HEK293 (cell line): ENCODE data around the gene BTNL9.
A peak's percentile ranks its signal among the peaks of the same experiment; 100 is the strongest.

Experiments
- AEBP2 ChIP-seq: fragments of 450-650 bp; formaldehyde crosslinking; IDR thresholded peaks from 2 replicates; pipeline ENCODE4 v1.5.1; 2016; ENCODE audit warnings: missing biosample characterization, missing genetic modification characterization, borderline replicate concordance
- EGR2 ChIP-seq: fragments of 450-650 bp; formaldehyde crosslinking; IDR thresholded peaks from 2 replicates; pipeline ENCODE4 v1.5.1; 2016; ENCODE audit warnings: low read depth, missing biosample characterization, missing genetic modification characterization
- GLI2 ChIP-seq: fragments of 450-650 bp; formaldehyde crosslinking; IDR thresholded peaks from 2 replicates; pipeline ENCODE4; 2017; ENCODE audit warnings: missing biosample characterization, missing genetic modification characterization, low read depth, borderline replicate concordance
- GLIS2 ChIP-seq: fragments of 450-650 bp; formaldehyde crosslinking; IDR thresholded peaks from 2 replicates; pipeline ENCODE4 v1.5.1; 2016; ENCODE audit warnings: missing biosample characterization, missing genetic modification characterization
- HIC1 ChIP-seq: fragments of 450-650 bp; formaldehyde crosslinking; IDR thresholded peaks from 2 replicates; pipeline ENCODE4 v1.5.1; 2016; ENCODE audit warnings: missing biosample characterization, missing genetic modification characterization
- IKZF3 ChIP-seq: fragments of 450-650 bp; IDR thresholded peaks from 2 replicates; pipeline ENCODE4 v1.5.0; 2018; ENCODE audit warnings: missing biosample characterization, mild to moderate bottlenecking, missing genetic modification characterization, moderate library complexity
- KLF1 ChIP-seq: fragments of 450-650 bp; formaldehyde crosslinking; IDR thresholded peaks from 2 replicates; pipeline ENCODE4 v1.5.1; 2016; ENCODE audit warnings: missing biosample characterization, missing genetic modification characterization
- KLF8 ChIP-seq: fragments of 450-650 bp; formaldehyde crosslinking; IDR thresholded peaks from 2 replicates; pipeline ENCODE4 v1.5.1; 2016; ENCODE audit warnings: missing biosample characterization, missing genetic modification characterization
- PRDM1 ChIP-seq: fragments of 450-650 bp; formaldehyde crosslinking; IDR thresholded peaks from 2 replicates; pipeline ENCODE4; 2016; ENCODE audit warnings: missing biosample characterization, missing genetic modification characterization
- SP7 ChIP-seq: fragments of 450-650 bp; formaldehyde crosslinking; IDR thresholded peaks from 2 replicates; pipeline ENCODE4 v1.5.1; 2016; ENCODE audit warnings: missing biosample characterization, missing genetic modification characterization
- YY2 ChIP-seq: fragments of 450-650 bp; formaldehyde crosslinking; IDR thresholded peaks from 2 replicates; pipeline ENCODE4 v1.5.1; 2016; ENCODE audit warnings: missing biosample characterization, missing genetic modification characterization
- ZBTB1 ChIP-seq: fragments of 450-650 bp; formaldehyde crosslinking; IDR thresholded peaks from 2 replicates; pipeline ENCODE4 v1.5.1; 2016; ENCODE audit warnings: missing biosample characterization, missing genetic modification characterization
- ZBTB11 ChIP-seq: fragments of 450-650 bp; formaldehyde crosslinking; conservative IDR thresholded peaks from 2 replicates; pipeline ENCODE4 v1.5.1; 2016; ENCODE audit warnings: low read depth, missing biosample characterization, missing genetic modification characterization
- ZBTB20 ChIP-seq: fragments of 450-650 bp; formaldehyde crosslinking; IDR thresholded peaks from 2 replicates; pipeline ENCODE4 v1.5.1; 2016; ENCODE audit warnings: missing biosample characterization, missing genetic modification characterization
- ZFP37 ChIP-seq: fragments of 450-650 bp; formaldehyde crosslinking; IDR thresholded peaks from 2 replicates; pipeline ENCODE4 v1.5.1; 2016; ENCODE audit warnings: missing biosample characterization, missing genetic modification characterization
- ZIC2 ChIP-seq: fragments of 450-650 bp; formaldehyde crosslinking; IDR thresholded peaks from 2 replicates; pipeline ENCODE4 v1.5.1; 2016; ENCODE audit warnings: missing biosample characterization, missing genetic modification characterization
- ZNF140 ChIP-seq: fragments of 450-650 bp; formaldehyde crosslinking; IDR thresholded peaks from 2 replicates; pipeline ENCODE4 v1.5.1; 2016; ENCODE audit warnings: missing biosample characterization, missing genetic modification characterization
- ZNF18 ChIP-seq: fragments of 450-650 bp; formaldehyde crosslinking; IDR thresholded peaks from 2 replicates; pipeline ENCODE4 v1.5.1; 2016; ENCODE audit warnings: missing biosample characterization, missing genetic modification characterization
- ZNF19 ChIP-seq: fragments of 450-650 bp; formaldehyde crosslinking; IDR thresholded peaks from 2 replicates; pipeline ENCODE4; 2016; ENCODE audit warnings: missing biosample characterization, missing genetic modification characterization, low read depth
- ZNF266 ChIP-seq: fragments of 450-650 bp; formaldehyde crosslinking; IDR thresholded peaks from 2 replicates; pipeline ENCODE4 v1.5.1; 2016; ENCODE audit warnings: missing biosample characterization, missing genetic modification characterization, low read depth
- ZNF335 ChIP-seq: fragments of 450-650 bp; formaldehyde crosslinking; conservative IDR thresholded peaks from 2 replicates; pipeline ENCODE4 v1.5.1; 2016; ENCODE audit warnings: missing biosample characterization, missing genetic modification characterization
- ZNF394 ChIP-seq: fragments of 450-650 bp; formaldehyde crosslinking; IDR thresholded peaks from 2 replicates; pipeline ENCODE4 v1.5.1; 2016; ENCODE audit warnings: missing biosample characterization, missing genetic modification characterization, mild to moderate bottlenecking, moderate library complexity, borderline replicate concordance
- ZNF473 ChIP-seq: fragments of 450-650 bp; formaldehyde crosslinking; IDR thresholded peaks from 2 replicates; pipeline ENCODE4 v1.5.1; 2017; ENCODE audit warnings: missing biosample characterization, missing genetic modification characterization
- ZNF513 ChIP-seq: fragments of 450-650 bp; IDR thresholded peaks from 2 replicates; pipeline ENCODE4 v1.5.1; 2018; ENCODE audit warnings: missing biosample characterization, missing genetic modification characterization
- ZNF629 ChIP-seq: fragments of 450-650 bp; formaldehyde crosslinking; IDR thresholded peaks from 2 replicates; pipeline ENCODE4 v1.5.1; 2017; ENCODE audit warnings: missing biosample characterization, missing genetic modification characterization
- ZNF658 ChIP-seq: fragments of 450-650 bp; formaldehyde crosslinking; IDR thresholded peaks from 2 replicates; pipeline ENCODE4; 2016; ENCODE audit warnings: missing biosample characterization, missing genetic modification characterization
- ZNF677 ChIP-seq: fragments of 450-650 bp; IDR thresholded peaks from 2 replicates; pipeline ENCODE4 v1.5.0; 2018; ENCODE audit warnings: missing biosample characterization, mild to moderate bottlenecking, missing genetic modification characterization, moderate library complexity
- ZNF707 ChIP-seq: fragments of 450-650 bp; formaldehyde crosslinking; IDR thresholded peaks from 2 replicates; pipeline ENCODE4 v1.5.1; 2016; ENCODE audit warnings: missing biosample characterization, missing genetic modification characterization
- ZNF776 ChIP-seq: fragments of 450-650 bp; formaldehyde crosslinking; IDR thresholded peaks from 2 replicates; pipeline ENCODE4 v1.5.0; 2017; ENCODE audit warnings: missing biosample characterization, missing genetic modification characterization, borderline replicate concordance
- ZXDB ChIP-seq: fragments of 450-650 bp; formaldehyde crosslinking; IDR thresholded peaks from 2 replicates; pipeline ENCODE4 v1.5.1; 2016; ENCODE audit warnings: missing biosample characterization, missing genetic modification characterization

BTNL9 gene

GRCh38 chr5:181098762-181099601 is 58.9 kb downstream of the BTNL9 start (continued):
- TF ChIP-seq KLF8 (tag by site-specific recombination) (peak; percentile 88), ZNF266 (tag by site-specific recombination) (no peak), ZNF677 (tag by site-specific recombination) (no peak), ZNF658 (no peak), ZNF394 (tag by site-specific recombination) (no peak), ZFP37 (tag by site-specific recombination) (no peak), SP7 (tag by site-specific recombination) (peak; percentile 53; the same call in 1 of the 2 replicates), ZXDB (tag by site-specific recombination) (peak; percentile 44; the same call in 1 of the 2 replicates), ZBTB20 (peak; percentile 86), ZNF335 (tag by site-specific recombination) (peak; percentile 54), HIC1 (tag by site-specific recombination) (peak; percentile 92), KLF1 (peak; percentile 75), ZNF19 (tag by site-specific recombination) (no peak), ZNF629 (tag by site-specific recombination) (peak; percentile 65), ZNF18 (peak; percentile 54; the same call in 1 of the 2 replicates), ZNF776 (no peak), ZNF140 (tag by site-specific recombination) (no peak), AEBP2 (tag by site-specific recombination) (no peak), ZNF707 (tag by site-specific recombination) (no peak), ZNF513 (tag by site-specific recombination) (no peak), GLI2 (tag by site-specific recombination) (no peak), ZBTB11 (tag by site-specific recombination) (no peak), GLIS2 (tag by site-specific recombination) (peak; percentile 30; the same call in 1 of the 2 replicates), IKZF3 (peak; percentile 66; the same call in 1 of the 2 replicates), YY2 (0 out of 2 replicates have a peak, but pooled peaks have one; percentile 9), ZNF473 (tag by site-specific recombination) (no peak), EGR2 (tag by site-specific recombination) (peak; percentile 47), PRDM1 (tag by site-specific recombination) (no peak), ZIC2 (tag by site-specific recombination) (no peak), ZBTB1 (tag by site-specific recombination) (no peak)
